Islet precursor cell (in vitro differentiated cells): Measurements from ENCODE around the gene PTPN23.

Experiments used
- DNase-seq: peaks from one replicate; pipeline ENCODE4 v3.0.0-alpha.2; 2018

PTPN23 gene

GRCh38 chr3:47406762-47407149 is 25.9 kb downstream of the PTPN23 start:
- no peak for DNase-seq

- DNase-seq = no peak
Observed at GRCh38 chr3:47407237-47407636, 26.4 kb downstream of the PTPN23 start.

DNA sequence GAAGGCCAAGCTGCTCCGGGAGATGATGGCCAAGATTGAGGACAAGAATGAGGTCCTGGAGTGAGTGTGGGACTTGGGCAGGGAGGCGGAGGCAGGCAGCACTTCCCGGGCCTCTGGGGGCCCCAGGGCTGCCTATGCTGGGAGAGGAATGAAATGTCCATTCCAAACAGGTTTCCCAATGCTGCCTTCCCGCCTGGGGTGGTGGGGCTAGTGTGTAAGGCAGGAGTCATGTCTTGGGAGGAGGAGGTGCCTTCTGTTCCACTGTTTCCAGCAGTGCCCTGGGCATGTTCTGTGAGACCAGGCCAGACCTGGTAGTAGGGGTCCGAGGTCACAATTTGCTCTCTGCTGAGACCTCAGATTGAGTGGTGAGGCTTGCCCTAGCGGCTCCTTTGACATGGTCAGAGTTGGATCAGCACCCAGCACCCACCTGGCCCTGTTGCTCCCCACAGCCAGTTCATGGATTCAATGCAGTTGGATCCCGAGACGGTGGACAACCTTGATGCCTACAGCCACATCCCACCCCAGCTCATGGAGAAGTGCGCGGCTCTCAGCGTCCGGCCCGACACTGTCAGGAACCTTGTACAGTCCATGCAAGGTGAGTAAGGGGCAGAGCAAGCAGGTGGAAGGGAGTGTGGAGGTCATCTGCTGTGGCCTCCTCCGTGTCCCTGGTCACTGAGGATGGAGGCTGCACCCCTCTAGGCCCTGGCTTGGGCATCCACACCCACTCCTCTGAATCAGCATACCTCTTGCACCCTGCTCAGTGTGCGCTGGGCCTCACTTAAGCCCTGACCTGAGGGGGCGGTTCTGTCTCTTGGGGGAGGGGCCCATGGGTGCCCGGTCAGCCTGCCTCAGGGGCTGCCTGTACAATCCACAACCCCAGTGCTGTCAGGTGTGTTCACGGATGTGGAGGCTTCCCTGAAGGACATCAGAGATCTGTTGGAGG is 27.3 kb downstream of the PTPN23 start:
- no peak for DNase-seq

- DNase-seq = no peak
Observed at GRCh38 chr3:47408839-47409229, 28.0 kb downstream of the PTPN23 start.

GRCh38 chr3:47409284-47409683 is 28.5 kb downstream of the PTPN23 start:
- no peak for DNase-seq

GRCh38 chr3:47409688-47410416 is 29.0 kb downstream of the PTPN23 start:
- no peak for DNase-seq

DNA sequence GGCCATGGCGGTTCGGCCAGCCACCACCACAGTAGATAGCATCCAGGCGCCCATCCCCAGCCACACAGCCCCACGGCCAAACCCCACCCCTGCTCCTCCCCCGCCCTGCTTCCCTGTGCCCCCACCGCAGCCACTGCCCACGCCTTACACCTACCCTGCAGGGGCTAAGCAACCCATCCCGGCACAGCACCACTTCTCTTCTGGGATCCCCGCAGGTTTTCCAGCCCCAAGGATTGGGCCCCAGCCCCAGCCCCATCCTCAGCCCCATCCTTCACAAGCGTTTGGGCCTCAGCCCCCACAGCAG is 29.5 kb downstream of the PTPN23 start:
- no peak for DNase-seq

DNA sequence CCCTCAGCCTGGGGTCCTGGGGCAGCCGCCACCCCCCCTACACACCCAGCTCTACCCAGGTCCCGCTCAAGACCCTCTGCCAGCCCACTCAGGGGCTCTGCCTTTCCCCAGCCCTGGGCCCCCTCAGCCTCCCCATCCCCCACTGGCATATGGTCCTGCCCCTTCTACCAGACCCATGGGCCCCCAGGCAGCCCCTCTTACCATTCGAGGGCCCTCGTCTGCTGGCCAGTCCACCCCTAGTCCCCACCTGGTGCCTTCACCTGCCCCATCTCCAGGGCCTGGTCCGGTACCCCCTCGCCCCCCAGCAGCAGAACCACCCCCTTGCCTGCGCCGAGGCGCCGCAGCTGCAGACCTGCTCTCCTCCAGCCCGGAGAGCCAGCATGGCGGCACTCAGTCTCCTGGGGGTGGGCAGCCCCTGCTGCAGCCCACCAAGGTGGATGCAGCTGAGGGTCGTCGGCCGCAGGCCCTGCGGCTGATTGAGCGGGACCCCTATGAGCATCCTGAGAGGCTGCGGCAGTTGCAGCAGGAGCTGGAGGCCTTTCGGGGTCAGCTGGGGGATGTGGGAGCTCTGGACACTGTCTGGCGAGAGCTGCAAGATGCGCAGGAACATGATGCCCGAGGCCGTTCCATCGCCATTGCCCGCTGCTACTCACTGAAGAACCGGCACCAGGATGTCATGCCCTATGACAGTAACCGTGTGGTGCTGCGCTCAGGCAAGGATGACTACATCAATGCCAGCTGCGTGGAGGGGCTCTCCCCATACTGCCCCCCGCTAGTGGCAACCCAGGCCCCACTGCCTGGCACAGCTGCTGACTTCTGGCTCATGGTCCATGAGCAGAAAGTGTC is 30.2 kb downstream of the PTPN23 start:
- no peak for DNase-seq

DNA sequence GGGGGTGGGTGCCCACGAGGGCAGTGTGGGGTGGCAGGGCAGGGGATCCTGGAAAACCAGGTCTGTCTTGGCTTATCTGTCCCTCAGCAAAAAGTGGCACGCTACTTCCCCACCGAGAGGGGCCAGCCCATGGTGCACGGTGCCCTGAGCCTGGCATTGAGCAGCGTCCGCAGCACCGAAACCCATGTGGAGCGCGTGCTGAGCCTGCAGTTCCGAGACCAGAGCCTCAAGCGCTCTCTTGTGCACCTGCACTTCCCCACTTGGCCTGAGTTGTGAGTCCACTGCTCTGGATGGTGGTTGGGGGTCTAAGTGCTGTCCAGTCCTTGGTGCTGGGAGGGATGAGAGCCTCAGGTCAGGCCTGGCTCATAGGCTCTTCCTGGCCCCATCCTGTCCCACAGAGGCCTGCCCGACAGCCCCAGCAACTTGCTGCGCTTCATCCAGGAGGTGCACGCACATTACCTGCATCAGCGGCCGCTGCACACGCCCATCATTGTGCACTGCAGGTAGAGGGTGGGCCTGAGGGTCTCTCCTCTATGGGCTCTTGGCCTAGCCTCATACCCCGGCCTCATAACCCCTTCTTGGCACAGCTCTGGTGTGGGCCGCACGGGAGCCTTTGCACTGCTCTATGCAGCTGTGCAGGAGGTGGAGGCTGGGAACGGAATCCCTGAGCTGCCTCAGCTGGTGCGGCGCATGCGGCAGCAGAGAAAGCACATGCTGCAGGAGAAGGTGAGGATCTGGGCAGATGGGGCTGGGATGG is 31.1 kb downstream of the PTPN23 start:
- no peak for DNase-seq

GRCh38 chr3:47412453-47412756 is 31.6 kb downstream of the PTPN23 start:
- DNase-seq = no peak

- DNase-seq = no peak
Observed at GRCh38 chr3:47412842-47413520, 32.2 kb downstream of the PTPN23 start.

GRCh38 chr3:47413751-47414150 is 32.9 kb downstream of the PTPN23 start:
- DNase-seq = no peak

DNA sequence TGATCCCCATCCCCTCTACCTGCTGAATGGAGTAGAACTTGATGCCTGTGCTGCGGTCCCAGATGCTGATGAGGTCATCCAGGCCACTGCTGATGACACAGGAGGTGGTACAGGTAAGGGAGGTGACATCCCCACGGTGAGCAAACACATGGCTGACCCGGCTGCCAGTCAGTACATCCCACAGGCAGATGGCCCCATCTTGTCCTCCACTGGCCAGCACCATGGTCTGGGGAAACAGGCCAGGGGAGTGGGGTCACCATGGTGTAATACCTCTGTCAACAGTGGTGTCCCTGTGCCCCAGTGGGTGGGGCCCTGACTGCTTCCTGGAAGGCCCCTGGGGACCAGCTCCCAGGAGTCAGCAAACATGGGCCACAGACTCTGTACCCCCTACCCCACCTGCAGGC is 33.3 kb downstream of the PTPN23 start:
- no peak for DNase-seq

GRCh38 chr3:47414666-47415587 is 34.1 kb downstream of the PTPN23 start:
- DNase-seq = no peak

DNA sequence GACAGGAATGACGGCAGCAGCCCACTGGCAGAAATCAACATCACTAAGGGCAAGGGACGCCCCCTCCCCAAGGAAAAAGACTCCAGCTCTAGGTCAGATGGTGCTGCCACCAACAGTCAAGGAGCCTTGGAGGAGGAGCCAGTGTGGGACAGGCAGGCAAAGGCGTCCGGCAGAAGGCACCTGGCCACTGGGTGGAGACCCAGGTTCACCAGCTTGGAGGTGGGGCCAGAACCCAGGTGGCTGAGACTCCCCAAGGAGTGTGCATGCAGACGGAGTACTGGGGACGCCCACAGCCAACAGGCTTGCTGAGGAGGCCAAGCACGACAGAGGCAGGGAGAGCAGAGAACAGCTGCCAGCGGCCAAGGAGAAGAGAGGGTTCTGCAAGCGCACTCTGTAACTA is 35.2 kb downstream of the PTPN23 start:
- peak; percentile 59 for DNase-seq

DNA sequence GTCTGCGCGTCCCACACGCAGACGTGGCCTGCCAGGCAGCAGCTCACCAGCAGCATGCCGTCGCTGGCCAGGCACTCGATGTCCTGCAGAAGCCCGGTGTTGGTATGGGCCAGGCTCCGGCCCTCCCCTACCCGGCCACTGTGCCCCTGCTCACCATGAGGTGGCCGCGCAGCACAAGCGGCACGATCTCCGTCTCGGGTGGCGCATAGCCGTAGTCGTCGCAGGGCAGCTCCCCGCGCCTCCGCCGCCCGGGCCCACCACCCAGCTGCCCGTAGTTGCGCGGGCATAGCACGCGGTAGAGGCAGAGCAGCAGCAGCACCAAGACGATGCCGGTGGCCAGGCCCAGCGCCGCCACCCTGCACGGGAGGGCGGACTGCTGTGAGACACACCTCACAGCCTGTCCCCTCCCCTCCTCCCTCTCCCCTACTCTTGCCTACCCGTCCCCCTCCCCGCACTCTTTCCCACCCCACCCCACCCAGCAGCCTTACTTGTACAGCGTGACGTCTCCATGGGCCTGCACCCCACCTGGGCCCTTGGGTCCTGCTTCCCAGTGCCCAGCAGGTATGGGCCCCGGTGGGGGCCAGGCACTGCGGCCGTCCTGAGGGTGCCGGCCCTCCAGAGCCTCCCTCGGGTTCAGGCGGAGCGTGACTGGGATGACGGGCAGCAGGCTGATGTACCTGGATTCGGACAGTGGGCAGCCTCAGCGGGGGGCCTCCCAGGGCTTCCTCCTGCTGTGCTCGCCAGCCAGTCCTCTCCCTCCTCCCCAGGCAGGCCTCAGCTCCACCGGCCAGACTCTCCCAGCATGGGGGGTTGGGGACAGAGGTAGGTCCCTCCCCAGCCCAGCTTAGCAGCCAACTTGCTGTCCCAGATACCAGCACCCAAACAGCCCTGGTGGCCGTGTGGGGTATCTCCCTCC is 37.6 kb downstream of the PTPN23 start:
- DNase-seq = peak; percentile 59

- DNase-seq = no peak
Observed at GRCh38 chr3:47419083-47420043, 38.5 kb downstream of the PTPN23 start.

DNA sequence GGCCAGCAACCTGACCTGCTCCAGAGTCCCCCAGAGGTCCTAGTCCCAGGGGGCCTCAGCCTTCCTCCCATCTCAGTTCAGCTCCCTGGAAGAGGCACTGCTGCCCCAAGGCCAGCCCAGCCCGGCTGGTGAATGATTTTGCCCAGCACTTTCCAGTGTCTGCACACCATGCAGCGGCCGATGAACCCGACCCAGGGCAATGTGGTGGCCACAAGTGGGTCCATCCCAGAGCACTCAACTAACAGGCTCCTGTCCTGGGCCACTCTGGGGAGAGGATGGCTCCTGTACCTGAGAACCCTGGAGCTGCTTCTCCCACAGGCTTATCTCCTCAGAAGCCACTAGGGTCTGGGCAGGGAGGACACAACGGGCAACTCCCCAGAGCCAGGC is 39.2 kb downstream of the PTPN23 start:
- DNase-seq = no peak
